CD8-positive, alpha-beta memory T cell (primary cell): ENCODE results near the gene ZFR. TPM values are rescaled to one million over a fixed set of nuclear protein-coding genes. Genes with fewer than 3 reads are reported as not detected.
"Not testable (repeated sequence)": the region's sequence is repeated elsewhere in the genome, so short reads cannot be mapped to it uniquely, and the experiment has no call there.

Source experiments
- CTCF ChIA-PET: fragments of 350-600 bp; sonication (Branson Sonifier 250); formaldehyde crosslinking; loops from one replicate; lab custom pipeline; 2021; ENCODE audit warnings: antibody characterized with exemption; lab: Charles Lee
- POLR2A ChIA-PET: fragments of 350-600 bp; sonication (Branson Sonifier 250); formaldehyde crosslinking; loops from one replicate; lab custom pipeline; 2021; ENCODE audit warnings: antibody characterized with exemption; lab: Charles Lee
- DNase-seq, 5 donors: peaks; one replicate each; pipeline versions ENCODE4 v3.0.0 to v3.0.0-alpha.2; 2020 to 2022; ENCODE audit warnings: mixed read lengths in 1 of 5
- H3K27ac ChIP-seq: one replicate; pipeline ENCODE4 v1.7.0; 2013; ENCODE audit warnings: low read depth, mild to moderate bottlenecking, low read length, moderate library complexity
- H3K27me3 ChIP-seq: 2 replicates; pipeline ENCODE4 v1.7.0; 2013; ENCODE audit warnings: low read length, mild to moderate bottlenecking; ENCODE audit not compliant: insufficient read depth, poor library complexity, severe bottlenecking
- H3K36me3 ChIP-seq: 2 replicates; pipeline ENCODE4 v1.7.0; 2013; ENCODE audit warnings: mild to moderate bottlenecking, low read length, moderate library complexity; ENCODE audit not compliant: insufficient read depth
- H3K4me1 ChIP-seq: 2 replicates; pipeline ENCODE4 v1.7.0; 2013; ENCODE audit warnings: mild to moderate bottlenecking, low read length, moderate library complexity; ENCODE audit not compliant: insufficient read depth
- H3K4me3 ChIP-seq: 2 replicates; pipeline ENCODE4 v1.7.0; 2013; ENCODE audit warnings: mild to moderate bottlenecking, low read length
- H3K9me3 ChIP-seq: 2 replicates; pipeline ENCODE4 v1.7.0; 2013; ENCODE audit warnings: mild to moderate bottlenecking, low read length
- H3K27ac Mint-ChIP-seq, 8 donors: one replicate each; pipeline ENCODE4 v1.8.0; 2020 to 2021; ENCODE audit warnings: mixed read lengths in 8 of 8, mild to moderate bottlenecking in 6 of 8, inconsistent platforms in 3 of 8, moderate library complexity in 3 of 8
- H3K27me3 Mint-ChIP-seq, 2 donors: one replicate each; pipeline ENCODE4 v1.8.0; 2020 to 2021; ENCODE audit warnings: mixed read lengths in 2 of 2, mild to moderate bottlenecking in 1 of 2, moderate library complexity in 1 of 2
- H3K36me3 Mint-ChIP-seq, 3 donors: one replicate each; pipeline ENCODE4 v1.8.0; 2020 to 2021; ENCODE audit warnings: mixed read lengths in 3 of 3, inconsistent platforms in 1 of 3, mild to moderate bottlenecking in 1 of 3
- H3K4me1 Mint-ChIP-seq, 3 donors: one replicate each; pipeline ENCODE4 v1.8.0; 2020 to 2021; ENCODE audit warnings: mixed read lengths in 3 of 3, inconsistent platforms in 1 of 3, mild to moderate bottlenecking in 1 of 3
- H3K4me3 Mint-ChIP-seq, 7 donors: one replicate each; pipeline ENCODE4 v1.8.0; 2020 to 2021; ENCODE audit warnings: mixed read lengths in 7 of 7, mild to moderate bottlenecking in 6 of 7, moderate library complexity in 4 of 7, inconsistent platforms in 2 of 7
- H3K9me3 Mint-ChIP-seq, 5 donors: one replicate each; pipeline ENCODE4 v1.8.0; 2020 to 2022; ENCODE audit warnings: mixed read lengths in 5 of 5, mild to moderate bottlenecking in 3 of 5, moderate library complexity in 2 of 5, inconsistent platforms in 1 of 5
- polyA plus RNA-seq: library from polyadenylated mRNA; unstranded; fragments of 300-500 nt; fragmentation: Illumina TruSeq; gene quantifications from one replicate; pipeline ENCODE4 v1.2.3, GENCODE V29; 2021
- total RNA-seq, 2 experiments: library from RNA; stranded (reverse); gene quantifications; one replicate each; pipeline ENCODE4 v1.2.3, GENCODE V29; 2021

Gene ZFR
- total and polyA plus RNA-seq, 3 experiments from 2014 or later = 83.4 to 88.3 (median 87.5) TPM

- H3K27me3 ChIP-seq = no peaks in the 10 kb centered on the region
- POLR2A ChIA-PET = interaction anchor here (0.7 kb wide), 1 partner anchor 783 kb away, joined by 6 read pairs; no protein-coding TSS in a partner anchor
- H3K36me3 Mint-ChIP-seq = peaks cover 0 to 9% (median under 1%) of the 10 kb centered on the region in 3 donors
- H3K4me3 Mint-ChIP-seq = peak overlapping the region in 2 of 7 donors; percentile 55 to 61
- peaks cover 0 to 2% of the 10 kb centered on the region in 2 donors for H3K27me3 Mint-ChIP-seq
- no peak overlapping the region for H3K27ac ChIP-seq
- peaks cover 18 to 27% (median 20%) of the 10 kb centered on the region in 3 donors for H3K4me1 Mint-ChIP-seq
- H3K27ac Mint-ChIP-seq = peak overlapping the region in 4 of 8 donors; percentile 8 to 36 (median 22)
- H3K4me3 ChIP-seq = no peak overlapping the region
- no peaks in the 10 kb centered on the region for H3K36me3 ChIP-seq
- no peaks in the 10 kb centered on the region for H3K9me3 Mint-ChIP-seq
- no peak for DNase-seq
- no peaks in the 10 kb centered on the region for H3K9me3 ChIP-seq
- CTCF ChIA-PET = no interaction called here
- H3K4me1 ChIP-seq = peaks cover 13% of the 10 kb centered on the region
Measured at GRCh38 chr5:32315221-32316014, 129.1 kb downstream of the ZFR start.

- Mint-ChIP-seq H3K4me1 (peaks cover 21 to 33% (median 26%) of the 10 kb centered on the region in 3 donors), H3K27ac (peak overlapping the region in 5 of 8 donors; percentile 11 to 88 (median 54)), H3K36me3 (peaks cover 0 to 11% (median 4%) of the 10 kb centered on the region in 3 donors), H3K4me3 (peak overlapping the region; percentile 48 to 97 (median 61)), H3K27me3 (peaks cover 0 to 2% of the 10 kb centered on the region in 2 donors), H3K9me3 (no peaks in the 10 kb centered on the region)
- H3K27me3 ChIP-seq = no peaks in the 10 kb centered on the region
- ChIA-PET CTCF (no interaction called here), POLR2A (no interaction called here)
- no peak overlapping the region for H3K4me3 ChIP-seq
- H3K27ac ChIP-seq = no peak overlapping the region
- no peaks in the 10 kb centered on the region for H3K36me3 ChIP-seq
- no peak for DNase-seq
- H3K9me3 ChIP-seq = no peaks in the 10 kb centered on the region
- peaks cover 18% of the 10 kb centered on the region for H3K4me1 ChIP-seq
Measured at GRCh38 chr5:32314658-32315057, 129.9 kb downstream of the ZFR start.

- not testable (repeated sequence) for H3K36me3 ChIP-seq, H3K27me3 ChIP-seq, H3K9me3 Mint-ChIP-seq, H3K4me3 ChIP-seq, H3K27me3 Mint-ChIP-seq, H3K9me3 ChIP-seq, DNase-seq, H3K27ac ChIP-seq
- H3K4me1 ChIP-seq = peaks cover 18% of the 10 kb centered on the region
- Mint-ChIP-seq H3K36me3 (peaks cover 0 to 11% (median 7%) of the 10 kb centered on the region in 3 donors), H3K27ac (peak overlapping the region in 4 of 8 donors; percentile 66 to 88 (median 82)), H3K4me1 (peaks cover 26 to 39% (median 32%) of the 10 kb centered on the region in 3 donors), H3K4me3 (peak overlapping the region; percentile 48 to 97 (median 61))
- CTCF ChIA-PET = interaction anchor here (0.6 to 1.8 kb wide), 2 partner anchors 16 to 82 kb away, joined by 3 to 6 read pairs; no protein-coding TSS in a partner anchor
- POLR2A ChIA-PET = interaction anchor here (0.7 kb wide), 1 partner anchor 38 kb away, joined by 3 read pairs; no protein-coding TSS in a partner anchor
Measured at GRCh38 chr5:32314152-32314488, 130.4 kb downstream of the ZFR start.

- H3K9me3 Mint-ChIP-seq = no peaks in the 10 kb centered on the region
- POLR2A ChIA-PET = interaction anchor here (1.9 kb wide), 1 partner anchor 139 kb away, joined by 14 read pairs; the partner anchor contains the start of gene GOLPH3
- H3K36me3 ChIP-seq = no peaks in the 10 kb centered on the region
- DNase-seq = peak; percentile 99 to 100 (median 100)
- H3K36me3 Mint-ChIP-seq = peaks cover 0 to 13% (median 9%) of the 10 kb centered on the region in 3 donors
- H3K27ac Mint-ChIP-seq = peak within 1 kb of the TSS; percentile 92 to 98 (median 96)
- peak within 1 kb of the TSS; percentile 71 for H3K4me3 ChIP-seq
- peaks cover 18% of the 10 kb centered on the region for H3K4me1 ChIP-seq
- H3K27me3 Mint-ChIP-seq = peaks cover 0 to 2% of the 10 kb centered on the region in 2 donors
- H3K9me3 ChIP-seq = no peaks in the 10 kb centered on the region
- H3K4me1 Mint-ChIP-seq = peaks cover 30 to 49% (median 44%) of the 10 kb centered on the region in 3 donors
- peak within 1 kb of the TSS; percentile 83 for H3K27ac ChIP-seq
- peak within 1 kb of the TSS; percentile 92 to 100 (median 93) for H3K4me3 Mint-ChIP-seq
- H3K27me3 ChIP-seq = no peaks in the 10 kb centered on the region
- CTCF ChIA-PET = interaction anchor here (1.3 to 1.9 kb wide), 3 partner anchors 17 to 272 kb away, joined by 3 to 6 read pairs (median 6); partner anchors contain the start of gene SUB1
Measured at GRCh38 chr5:32312595-32313332, 131.8 kb downstream of the ZFR start, which contains the start of gene MTMR12. Gene MTMR12 (minus strand): TSS chr5:32312939. CDS start chr5:32312838, 101 bp downstream.

GRCh38 chr5:32312197-32312594, 132.3 kb downstream of the ZFR start:
- ChIA-PET CTCF (interaction anchor here (1.3 to 1.9 kb wide), 3 partner anchors 18 to 273 kb away, joined by 3 to 6 read pairs (median 6); partner anchors contain the start of gene SUB1), POLR2A (interaction anchor here (0.6 to 1.9 kb wide), 2 partner anchors 14 to 138 kb away, joined by 3 to 14 read pairs; partner anchors contain the start of gene GOLPH3)
- no peaks in the 10 kb centered on the region for H3K9me3 ChIP-seq
- peaks cover 34 to 54% (median 50%) of the 10 kb centered on the region in 3 donors for H3K4me1 Mint-ChIP-seq
- peak overlapping the region; percentile 67 for H3K4me3 ChIP-seq
- H3K4me1 ChIP-seq = peaks cover 18% of the 10 kb centered on the region
- peak in 3 of 5 donors; percentile 22 to 67 (median 32) for DNase-seq
- H3K36me3 ChIP-seq = no peaks in the 10 kb centered on the region
- H3K9me3 Mint-ChIP-seq = no peaks in the 10 kb centered on the region
- peaks cover 0 to 2% of the 10 kb centered on the region in 2 donors for H3K27me3 Mint-ChIP-seq
- H3K27me3 ChIP-seq = no peaks in the 10 kb centered on the region
- peak overlapping the region; percentile 92 to 100 (median 93) for H3K4me3 Mint-ChIP-seq
- peak overlapping the region; percentile 79 for H3K27ac ChIP-seq
- H3K36me3 Mint-ChIP-seq = peaks cover 0 to 14% (median 13%) of the 10 kb centered on the region in 3 donors
- peak overlapping the region; percentile 92 to 98 (median 95) for H3K27ac Mint-ChIP-seq

GRCh38 chr5:32311404-32312196, 132.9 kb downstream of the ZFR start:
- H3K4me1 Mint-ChIP-seq = peaks cover 38 to 59% (median 54%) of the 10 kb centered on the region in 3 donors
- no peaks in the 10 kb centered on the region for H3K9me3 Mint-ChIP-seq
- Histone ChIP-seq H3K4me1 (peaks cover 18% of the 10 kb centered on the region), H3K27me3 (no peaks in the 10 kb centered on the region), H3K9me3 (no peaks in the 10 kb centered on the region), H3K4me3 (peak overlapping the region; percentile 67), H3K27ac (peak overlapping the region; percentile 79), H3K36me3 (no peaks in the 10 kb centered on the region)
- ChIA-PET CTCF (interaction anchor here (1.9 kb wide), 1 partner anchor 18 kb away, joined by 6 read pairs; no protein-coding TSS in a partner anchor), POLR2A (interaction anchor here (0.6 to 1.9 kb wide), 3 partner anchors 14 to 220 kb away, joined by 3 to 14 read pairs (median 4); partner anchors contain the start of gene GOLPH3)
- peaks cover 0 to 14% (median 13%) of the 10 kb centered on the region in 3 donors for H3K36me3 Mint-ChIP-seq
- peak overlapping the region; percentile 92 to 98 (median 95) for H3K27ac Mint-ChIP-seq
- H3K27me3 Mint-ChIP-seq = peaks cover 0 to 2% of the 10 kb centered on the region in 2 donors
- H3K4me3 Mint-ChIP-seq = peak overlapping the region; percentile 92 to 100 (median 93)
- DNase-seq = no peak

- Histone ChIP-seq H3K27me3 (no peaks in the 10 kb centered on the region), H3K27ac (no peak overlapping the region), H3K4me1 (peaks cover 18% of the 10 kb centered on the region), H3K9me3 (no peaks in the 10 kb centered on the region), H3K36me3 (no peaks in the 10 kb centered on the region), H3K4me3 (no peak overlapping the region)
- H3K4me1 Mint-ChIP-seq = peaks cover 45 to 68% (median 68%) of the 10 kb centered on the region in 3 donors
- no peaks in the 10 kb centered on the region for H3K9me3 Mint-ChIP-seq
- peaks cover 0 to 2% of the 10 kb centered on the region in 2 donors for H3K27me3 Mint-ChIP-seq
- DNase-seq = no peak
- ChIA-PET POLR2A (no interaction called here), CTCF (no interaction called here)
- H3K27ac Mint-ChIP-seq = peak overlapping the region in 3 of 8 donors; percentile 37 to 81 (median 58)
- peaks cover 0 to 14% (median 13%) of the 10 kb centered on the region in 3 donors for H3K36me3 Mint-ChIP-seq
- peak overlapping the region in 2 of 7 donors; percentile 7 to 87 for H3K4me3 Mint-ChIP-seq
Measured at GRCh38 chr5:32309761-32310160, 134.8 kb downstream of the ZFR start.
